ENCODE measurements around the gene HMX1.
A peak's percentile ranks its signal among the peaks of the same experiment; 100 is the strongest.

HMX1 gene

GRCh38 chr4:8913858-8914460 is 42.3 kb upstream of the HMX1 start:
- no peak overlapping the region for H3K4me3 ChIP-seq (ENCODE audit: low read depth, low read length)
- no peak for TF ChIP-seq CTCF (IDR thresholded peaks at IDR 0.05; ENCODE audit: low read depth, low read length)
- no peaks in the 10 kb centered on the region for H3K36me3 ChIP-seq
- peaks cover 9% of the 10 kb centered on the region for H3K27me3 ChIP-seq (ENCODE audit: insufficient read depth, low read depth, severe bottlenecking)
- no peaks in the 10 kb centered on the region for H3K9me3 ChIP-seq (ENCODE audit: severe bottlenecking)
- H3K27ac ChIP-seq = no peak overlapping the region
- DNase-seq = no peak

GRCh38 chr4:8913121-8913857 is 41.6 kb upstream of the HMX1 start:
- no peaks in the 10 kb centered on the region for H3K9me3 ChIP-seq (ENCODE audit: severe bottlenecking)
- H3K27me3 ChIP-seq (ENCODE audit: insufficient read depth, low read depth, severe bottlenecking) = peaks cover 2% of the 10 kb centered on the region
- peak; percentile 6 for DNase-seq
- TF ChIP-seq CTCF (IDR thresholded peaks at IDR 0.05; ENCODE audit: low read depth, low read length) = no peak
- H3K36me3 ChIP-seq = no peaks in the 10 kb centered on the region
- H3K27ac ChIP-seq = no peak overlapping the region
- H3K4me3 ChIP-seq (ENCODE audit: low read depth, low read length) = no peak overlapping the region

- Histone ChIP-seq H3K27me3 (ENCODE audit: insufficient read depth, low read depth, severe bottlenecking) (no peaks in the 10 kb centered on the region), H3K27ac (no peak overlapping the region), H3K36me3 (no peaks in the 10 kb centered on the region), H3K4me3 (ENCODE audit: low read depth, low read length) (no peak overlapping the region), H3K9me3 (ENCODE audit: severe bottlenecking) (no peaks in the 10 kb centered on the region)
- DNase-seq = no peak
- TF ChIP-seq CTCF (IDR thresholded peaks at IDR 0.05; ENCODE audit: low read depth, low read length) = no peak
Observed at GRCh38 chr4:8912506-8912905, 40.9 kb upstream of the HMX1 start.

DNA sequence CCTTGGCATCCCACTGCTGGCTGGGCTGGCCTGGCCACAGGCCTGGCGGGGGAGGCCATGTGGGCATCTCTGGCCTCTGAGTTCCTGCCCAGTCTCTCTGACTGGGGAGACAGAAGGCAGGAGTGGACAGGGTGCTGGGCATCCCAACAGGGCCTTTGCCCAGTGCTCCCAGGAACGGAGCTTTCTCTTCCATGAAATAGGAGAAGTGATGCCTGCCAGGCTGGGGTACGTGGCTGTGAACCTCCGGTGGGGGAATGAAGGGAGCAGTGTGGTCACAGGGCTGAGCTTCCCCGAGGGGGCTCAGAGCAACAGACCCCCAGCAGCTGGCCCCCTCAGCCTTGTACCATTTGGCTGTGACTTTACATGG is 40.4 kb upstream of the HMX1 start:
- no peak for TF ChIP-seq CTCF (IDR thresholded peaks at IDR 0.05; ENCODE audit: low read depth, low read length)
- H3K27ac ChIP-seq = no peak overlapping the region
- H3K36me3 ChIP-seq = no peaks in the 10 kb centered on the region
- H3K9me3 ChIP-seq (ENCODE audit: severe bottlenecking) = no peaks in the 10 kb centered on the region
- no peak for DNase-seq
- no peak overlapping the region for H3K4me3 ChIP-seq (ENCODE audit: low read depth, low read length)
- H3K27me3 ChIP-seq (ENCODE audit: insufficient read depth, low read depth, severe bottlenecking) = no peaks in the 10 kb centered on the region

DNA sequence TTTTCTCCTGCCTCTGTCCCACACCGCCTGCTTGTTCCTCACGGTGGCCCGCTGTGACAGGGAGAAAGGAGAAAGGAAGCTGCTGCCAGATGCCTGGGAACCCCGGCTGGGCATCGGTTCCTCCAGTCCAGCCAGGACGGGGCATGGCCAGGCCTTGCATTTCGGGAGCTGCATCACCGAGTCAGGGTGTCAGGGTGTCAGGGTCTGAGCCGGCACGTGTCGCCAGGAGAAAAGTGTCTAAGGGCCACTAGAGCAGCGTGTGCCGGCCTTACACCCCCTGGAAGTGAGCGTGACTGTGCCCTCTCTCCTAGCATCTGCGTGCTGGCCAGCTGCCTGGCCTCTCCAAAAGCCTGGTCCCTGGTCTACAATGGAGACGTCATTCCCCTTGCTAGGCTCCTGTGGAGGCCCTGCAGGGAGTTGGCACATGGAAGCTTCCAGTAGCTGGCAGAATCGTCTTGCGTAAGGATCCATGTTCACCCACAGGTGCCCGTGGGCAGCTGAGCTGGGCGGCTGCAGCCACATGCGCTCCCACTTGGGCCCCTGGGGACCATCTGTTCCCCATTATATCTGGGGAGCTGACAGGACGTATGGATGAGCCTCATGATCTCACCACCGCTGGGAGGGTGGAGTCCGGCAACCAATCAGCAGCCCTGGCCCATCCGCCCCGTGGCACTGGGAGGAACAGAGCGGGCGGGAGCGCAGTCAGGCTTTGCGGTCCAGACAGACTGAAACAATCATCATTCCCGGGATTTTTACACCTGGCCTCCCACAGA is 39.9 kb upstream of the HMX1 start:
- peak; percentile 7 for DNase-seq
- Histone ChIP-seq H3K36me3 (no peaks in the 10 kb centered on the region), H3K9me3 (ENCODE audit: severe bottlenecking) (no peaks in the 10 kb centered on the region), H3K27ac (no peak overlapping the region), H3K27me3 (ENCODE audit: insufficient read depth, low read depth, severe bottlenecking) (no peaks in the 10 kb centered on the region), H3K4me3 (ENCODE audit: low read depth, low read length) (no peak overlapping the region)
- TF ChIP-seq CTCF (IDR thresholded peaks at IDR 0.05; ENCODE audit: low read depth, low read length) = no peak
